Measurements from ENCODE around the gene ACOX2. TPM values are rescaled to one million over a fixed set of nuclear protein-coding genes. Genes with fewer than 3 reads are reported as not detected.

The ACOX2 gene
- total and polyA plus RNA-seq, 2 of the 13 experiments (the other 11 are each of a cell fraction or from before 2014, with no cell fraction given) = 42.6 to 98.5 TPM

DNA sequence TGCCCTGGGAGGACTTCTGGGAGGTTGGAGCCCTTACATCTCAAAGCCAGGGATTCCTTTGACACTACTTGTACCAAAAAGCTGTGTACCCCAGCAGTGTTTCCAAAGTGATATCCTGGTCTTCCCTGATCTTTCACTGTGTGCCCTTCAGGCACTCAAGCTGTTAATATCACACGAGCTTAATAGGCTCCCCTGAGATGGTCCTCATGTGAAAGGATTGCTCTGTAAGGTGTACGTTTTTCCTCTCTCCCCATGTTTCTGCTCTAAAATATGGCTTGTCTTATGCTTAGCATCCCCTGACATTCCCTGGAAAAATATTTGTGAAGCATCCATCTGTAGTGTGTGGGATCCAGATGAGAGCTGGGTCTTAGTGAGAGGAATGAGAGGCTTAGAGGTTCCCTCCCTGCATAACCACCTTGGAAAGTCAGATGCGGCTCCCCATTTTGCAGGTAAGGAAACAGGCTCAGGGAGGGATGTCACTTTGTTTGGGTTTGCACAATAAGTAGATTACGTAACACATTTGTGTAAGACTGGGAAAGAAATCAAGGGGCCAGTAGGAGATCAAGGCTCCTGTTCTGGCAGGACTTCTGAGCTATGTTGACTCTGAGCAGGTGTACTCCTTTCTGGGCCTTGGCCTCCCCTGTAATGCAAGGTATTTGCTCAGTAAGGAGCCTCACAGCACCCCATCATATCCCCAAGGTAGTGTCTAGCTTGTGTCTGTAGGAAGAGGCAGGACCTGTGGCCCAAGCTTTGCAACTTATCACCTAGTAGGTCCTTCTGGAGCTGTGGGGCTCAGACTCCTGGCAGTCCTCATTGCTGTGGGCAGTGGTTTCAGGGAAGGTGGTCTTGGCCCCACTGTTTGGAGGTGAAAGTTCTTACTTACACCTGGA, 667 bp upstream of the ACOX2 start (continued):
- TF ChIP-seq, protein P1, sequence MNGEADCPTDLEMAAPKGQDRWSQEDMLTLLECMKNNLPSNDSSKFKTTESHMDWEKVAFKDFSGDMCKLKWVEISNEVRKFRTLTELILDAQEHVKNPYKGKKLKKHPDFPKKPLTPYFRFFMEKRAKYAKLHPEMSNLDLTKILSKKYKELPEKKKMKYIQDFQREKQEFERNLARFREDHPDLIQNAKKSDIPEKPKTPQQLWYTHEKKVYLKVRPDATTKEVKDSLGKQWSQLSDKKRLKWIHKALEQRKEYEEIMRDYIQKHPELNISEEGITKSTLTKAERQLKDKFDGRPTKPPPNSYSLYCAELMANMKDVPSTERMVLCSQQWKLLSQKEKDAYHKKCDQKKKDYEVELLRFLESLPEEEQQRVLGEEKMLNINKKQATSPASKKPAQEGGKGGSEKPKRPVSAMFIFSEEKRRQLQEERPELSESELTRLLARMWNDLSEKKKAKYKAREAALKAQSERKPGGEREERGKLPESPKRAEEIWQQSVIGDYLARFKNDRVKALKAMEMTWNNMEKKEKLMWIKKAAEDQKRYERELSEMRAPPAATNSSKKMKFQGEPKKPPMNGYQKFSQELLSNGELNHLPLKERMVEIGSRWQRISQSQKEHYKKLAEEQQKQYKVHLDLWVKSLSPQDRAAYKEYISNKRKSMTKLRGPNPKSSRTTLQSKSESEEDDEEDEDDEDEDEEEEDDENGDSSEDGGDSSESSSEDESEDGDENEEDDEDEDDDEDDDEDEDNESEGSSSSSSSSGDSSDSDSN (CRISPR knock-in tag; IDR thresholded peaks at IDR 0.05) = peak; percentile 15; the same call in 1 of the 2 replicates
- no peak for TF ChIP-seq KLF6 (CRISPR knock-in tag; IDR thresholded peaks at IDR 0.05)
- TF ChIP-seq ZFAT (CRISPR knock-in tag; conservative IDR thresholded peaks at IDR 0.05) = no peak
- TF ChIP-seq ZC3H4 (CRISPR knock-in tag; IDR thresholded peaks at IDR 0.05; ENCODE audit: borderline replicate concordance) = no peak
- TF ChIP-seq, protein P2, sequence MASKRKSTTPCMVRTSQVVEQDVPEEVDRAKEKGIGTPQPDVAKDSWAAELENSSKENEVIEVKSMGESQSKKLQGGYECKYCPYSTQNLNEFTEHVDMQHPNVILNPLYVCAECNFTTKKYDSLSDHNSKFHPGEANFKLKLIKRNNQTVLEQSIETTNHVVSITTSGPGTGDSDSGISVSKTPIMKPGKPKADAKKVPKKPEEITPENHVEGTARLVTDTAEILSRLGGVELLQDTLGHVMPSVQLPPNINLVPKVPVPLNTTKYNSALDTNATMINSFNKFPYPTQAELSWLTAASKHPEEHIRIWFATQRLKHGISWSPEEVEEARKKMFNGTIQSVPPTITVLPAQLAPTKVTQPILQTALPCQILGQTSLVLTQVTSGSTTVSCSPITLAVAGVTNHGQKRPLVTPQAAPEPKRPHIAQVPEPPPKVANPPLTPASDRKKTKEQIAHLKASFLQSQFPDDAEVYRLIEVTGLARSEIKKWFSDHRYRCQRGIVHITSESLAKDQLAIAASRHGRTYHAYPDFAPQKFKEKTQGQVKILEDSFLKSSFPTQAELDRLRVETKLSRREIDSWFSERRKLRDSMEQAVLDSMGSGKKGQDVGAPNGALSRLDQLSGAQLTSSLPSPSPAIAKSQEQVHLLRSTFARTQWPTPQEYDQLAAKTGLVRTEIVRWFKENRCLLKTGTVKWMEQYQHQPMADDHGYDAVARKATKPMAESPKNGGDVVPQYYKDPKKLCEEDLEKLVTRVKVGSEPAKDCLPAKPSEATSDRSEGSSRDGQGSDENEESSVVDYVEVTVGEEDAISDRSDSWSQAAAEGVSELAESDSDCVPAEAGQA (IDR thresholded peaks at IDR 0.05; ENCODE audit: low read depth) = no peak
- TF ChIP-seq, protein P2 (CRISPR knock-in tag; IDR thresholded peaks at IDR 0.05; ENCODE audit: borderline replicate concordance) = no peak
- TF ChIP-seq ZNF274 (CRISPR knock-in tag; IDR thresholded peaks at IDR 0.05) = no peak
- TF ChIP-seq ZNF556 (CRISPR knock-in tag; IDR thresholded peaks at IDR 0.05; ENCODE audit: borderline replicate concordance) = no peak
- TF ChIP-seq KAT2B (IDR thresholded peaks at IDR 0.05; ENCODE audit: borderline replicate concordance, low read depth, low read length) = no peak
- no peak for TF ChIP-seq HNRNPUL1 (IDR thresholded peaks at IDR 0.05; ENCODE audit: low read depth, low read length)
- TF ChIP-seq, protein P3, sequence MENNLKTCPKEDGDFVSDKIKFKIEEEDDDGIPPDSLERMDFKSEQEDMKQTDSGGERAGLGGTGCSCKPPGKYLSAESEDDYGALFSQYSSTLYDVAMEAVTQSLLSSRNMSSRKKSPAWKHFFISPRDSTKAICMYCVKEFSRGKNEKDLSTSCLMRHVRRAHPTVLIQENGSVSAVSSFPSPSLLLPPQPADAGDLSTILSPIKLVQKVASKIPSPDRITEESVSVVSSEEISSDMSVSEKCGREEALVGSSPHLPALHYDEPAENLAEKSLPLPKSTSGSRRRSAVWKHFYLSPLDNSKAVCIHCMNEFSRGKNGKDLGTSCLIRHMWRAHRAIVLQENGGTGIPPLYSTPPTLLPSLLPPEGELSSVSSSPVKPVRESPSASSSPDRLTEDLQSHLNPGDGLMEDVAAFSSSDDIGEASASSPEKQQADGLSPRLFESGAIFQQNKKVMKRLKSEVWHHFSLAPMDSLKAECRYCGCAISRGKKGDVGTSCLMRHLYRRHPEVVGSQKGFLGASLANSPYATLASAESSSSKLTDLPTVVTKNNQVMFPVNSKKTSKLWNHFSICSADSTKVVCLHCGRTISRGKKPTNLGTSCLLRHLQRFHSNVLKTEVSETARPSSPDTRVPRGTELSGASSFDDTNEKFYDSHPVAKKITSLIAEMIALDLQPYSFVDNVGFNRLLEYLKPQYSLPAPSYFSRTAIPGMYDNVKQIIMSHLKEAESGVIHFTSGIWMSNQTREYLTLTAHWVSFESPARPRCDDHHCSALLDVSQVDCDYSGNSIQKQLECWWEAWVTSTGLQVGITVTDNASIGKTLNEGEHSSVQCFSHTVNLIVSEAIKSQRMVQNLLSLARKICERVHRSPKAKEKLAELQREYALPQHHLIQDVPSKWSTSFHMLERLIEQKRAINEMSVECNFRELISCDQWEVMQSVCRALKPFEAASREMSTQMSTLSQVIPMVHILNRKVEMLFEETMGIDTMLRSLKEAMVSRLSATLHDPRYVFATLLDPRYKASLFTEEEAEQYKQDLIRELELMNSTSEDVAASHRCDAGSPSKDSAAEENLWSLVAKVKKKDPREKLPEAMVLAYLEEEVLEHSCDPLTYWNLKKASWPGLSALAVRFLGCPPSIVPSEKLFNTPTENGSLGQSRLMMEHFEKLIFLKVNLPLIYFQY (CRISPR knock-in tag; IDR thresholded peaks at IDR 0.05; ENCODE audit: borderline replicate concordance) = no peak
- TF ChIP-seq ZNF326 (CRISPR knock-in tag; IDR thresholded peaks at IDR 0.05; ENCODE audit: borderline replicate concordance) = no peak
